Left lung (tissue), 10 donors: ENCODE results near the gene TCF3. TPM values are rescaled to one million over a fixed set of nuclear protein-coding genes. Genes with fewer than 3 reads are reported as not detected.

Source experiments
- ATAC-seq: fragments of 200-7000 bp; cut with Tn5 transposase; one replicate; pipeline ENCODE4 v1.9.1; 2020; ENCODE audit warnings: moderate library complexity
- DNase-seq, 4 donors: peaks; one replicate each; pipeline ENCODE4 v3.0.0-alpha.2; 2013 to 2020
- H3K27ac ChIP-seq, 2 donors: fragments of 200-600 bp; sonication (generic) in 1 of 2; one replicate each; pipeline versions ENCODE4 v1.5.0 to v1.8.0; 2020 to 2021
- H3K27me3 ChIP-seq, 2 donors: fragments of 200-600 bp; sonication (generic) in 1 of 2; one replicate each; pipeline versions ENCODE4 v1.5.0 to v1.8.0; 2020 to 2021
- H3K36me3 ChIP-seq, 2 donors: fragments of 200-600 bp; sonication (generic) in 1 of 2; one replicate each; pipeline versions ENCODE4 v1.5.0 to v1.8.0; 2020 to 2021
- H3K4me1 ChIP-seq, 2 donors: fragments of 200-600 bp; one replicate each; pipeline ENCODE4 v1.8.0; 2021
- H3K4me3 ChIP-seq, 2 donors: fragments of 200-600 bp; sonication (generic) in 1 of 2; one replicate each; pipeline versions ENCODE4 v1.5.0 to v1.8.0; 2020 to 2021; ENCODE audit warnings: mild to moderate bottlenecking in 1 of 2
- H3K9me3 ChIP-seq, 2 donors: fragments of 200-600 bp; sonication (generic) in 1 of 2; one replicate each; pipeline versions ENCODE4 v1.5.0 to v1.8.0; 2020 to 2021
- CTCF ChIP-seq, 2 donors: fragments of 200-600 bp; sonication (generic) in 1 of 2; IDR thresholded peaks; one replicate each; pipeline versions ENCODE4 v1.5.0 to v1.8.0; 2021; ENCODE audit warnings: antibody characterized with exemption in 2 of 2
- intact Hi-C, 2 donors: fragments of 100-400 bp; cut with DNase I; formaldehyde crosslinking; loops; one replicate each; pipeline versions ENCODE4 v1.11.2 to v1.14.2; 2022
- polyA plus RNA-seq, 6 donors: library from polyadenylated mRNA; unstranded; fragments of 120-200 nt; gene quantifications; one replicate each; pipeline ENCODE4 v1.2.1, GENCODE V29; 2013; ENCODE audit not compliant: insufficient read length in 6 of 6
- total RNA-seq, 2 donors: library from RNA; stranded (reverse); fragmentation: NEBNext Ultra II Directional; extraction: Animal tissue kit (Norgen Biotek cat#: 25700); gene quantifications; one replicate each; pipeline ENCODE4 v1.2.1, GENCODE V29; 2021
- donor health status: DM: no; HTN: yes; CAD: no.
- donor health status: DM: no; HTN: no; CAD: no.

TCF3 gene
- total and polyA plus RNA-seq, 8 donors: 57.9 to 149 (median 124) TPM

- intact Hi-C loops: loop anchor here in 1 of 2 donors (10.0 kb wide), 1 partner anchor 80 kb away; no protein-coding TSS in a partner anchor
- H3K36me3 ChIP-seq: no peaks in the 10 kb centered on the region
- peaks cover 4 to 98% of the 10 kb centered on the region in 2 donors for H3K27me3 ChIP-seq
Measured at GRCh38 chr19:1685046-1685445, 32.6 kb upstream of the TCF3 start.

GRCh38 chr19:1684573-1684912 lies 32.1 kb upstream of the TCF3 start:
- no peak for TF ChIP-seq CTCF (IDR thresholded peaks at IDR 0.05)
- Histone ChIP-seq H3K9me3 (no peaks in the 10 kb centered on the region), H3K4me1 (no peaks in the 10 kb centered on the region), H3K27ac (no peak overlapping the region), H3K36me3 (no peaks in the 10 kb centered on the region), H3K4me3 (no peak overlapping the region), H3K27me3 (peaks cover 4 to 98% of the 10 kb centered on the region in 2 donors)
- intact Hi-C loops: loop anchor here in 1 of 2 donors (10.0 kb wide), 1 partner anchor 80 kb away; no protein-coding TSS in a partner anchor
- ATAC-seq (no peak), DNase-seq (no peak)

More at GRCh38 chr19:1685046-1685445, 32.6 kb upstream of the TCF3 start:
- Histone ChIP-seq H3K9me3 (no peaks in the 10 kb centered on the region), H3K4me1 (no peaks in the 10 kb centered on the region), H3K27ac (no peak overlapping the region), H3K4me3 (no peak overlapping the region)
- TF ChIP-seq CTCF (IDR thresholded peaks at IDR 0.05): no peak
- DNase-seq (no peak), ATAC-seq (no peak)

GRCh38 chr19:1683869-1684572 lies 31.6 kb upstream of the TCF3 start:
- Histone ChIP-seq H3K36me3 (no peaks in the 10 kb centered on the region), H3K9me3 (no peaks in the 10 kb centered on the region), H3K27ac (no peak overlapping the region), H3K27me3 (peaks cover 4 to 98% of the 10 kb centered on the region in 2 donors), H3K4me1 (no peaks in the 10 kb centered on the region), H3K4me3 (no peak overlapping the region)
- no peak for TF ChIP-seq CTCF (IDR thresholded peaks at IDR 0.05)
- intact Hi-C loops: loop anchor here in 1 of 2 donors (10.0 kb wide), 1 partner anchor 81 kb away; no protein-coding TSS in a partner anchor
- no peak for DNase-seq
- ATAC-seq: no peak

GRCh38 chr19:1680976-1681375 lies 28.6 kb upstream of the TCF3 start:
- no peaks in the 10 kb centered on the region for H3K36me3 ChIP-seq
- H3K4me1 ChIP-seq: peaks cover 0 to 1% of the 10 kb centered on the region in 2 donors
- H3K4me3 ChIP-seq: no peak overlapping the region
- no peak for DNase-seq
- H3K27ac ChIP-seq: no peak overlapping the region
- no peak for ATAC-seq
- no peak for TF ChIP-seq CTCF (IDR thresholded peaks at IDR 0.05)
- intact Hi-C loops: loop anchor here in 1 of 2 donors (10.0 kb wide), 1 partner anchor 84 kb away; no protein-coding TSS in a partner anchor
- peaks cover 14 to 100% of the 10 kb centered on the region in 2 donors for H3K27me3 ChIP-seq
- no peaks in the 10 kb centered on the region for H3K9me3 ChIP-seq

GRCh38 chr19:1678073-1678472 lies 25.7 kb upstream of the TCF3 start:
- no peak for ATAC-seq
- intact Hi-C loops: loop anchor here in 1 of 2 donors (10.0 kb wide), 1 partner anchor 133 kb away; no protein-coding TSS in a partner anchor
- Histone ChIP-seq H3K4me3 (no peak overlapping the region), H3K27me3 (peaks cover 34 to 100% of the 10 kb centered on the region in 2 donors), H3K36me3 (no peaks in the 10 kb centered on the region), H3K4me1 (peaks cover 0 to 4% of the 10 kb centered on the region in 2 donors), H3K27ac (no peak overlapping the region), H3K9me3 (no peaks in the 10 kb centered on the region)
- DNase-seq: no peak
- no peak for TF ChIP-seq CTCF (IDR thresholded peaks at IDR 0.05)
